Measurements from ENCODE around the gene ALK.
A peak's percentile ranks its signal among the peaks of the same experiment; 100 is the strongest.

The ALK gene

GRCh38 chr2:29305762-29306161 is 615.6 kb downstream of the ALK start:
- no peak for DNase-seq (ENCODE audit: low read depth)
- TF ChIP-seq CTCF (conservative IDR thresholded peaks at IDR 0.05; ENCODE audit: control insufficient read depth, insufficient read depth, low read depth, low read length) = no peak

GRCh38 chr2:29304399-29305060 is 616.9 kb downstream of the ALK start:
- peak; percentile 38 for DNase-seq (ENCODE audit: low read depth)
- H3K4me3 ChIP-seq (ENCODE audit: control insufficient read depth, low read depth, low read length) = no peak overlapping the region
- no peak for TF ChIP-seq CTCF (conservative IDR thresholded peaks at IDR 0.05; ENCODE audit: control insufficient read depth, insufficient read depth, low read depth, low read length)

More at GRCh38 chr2:29305762-29306161, 615.6 kb downstream of the ALK start:
- H3K4me3 ChIP-seq (ENCODE audit: control insufficient read depth, low read depth, low read length) = no peak overlapping the region

DNA sequence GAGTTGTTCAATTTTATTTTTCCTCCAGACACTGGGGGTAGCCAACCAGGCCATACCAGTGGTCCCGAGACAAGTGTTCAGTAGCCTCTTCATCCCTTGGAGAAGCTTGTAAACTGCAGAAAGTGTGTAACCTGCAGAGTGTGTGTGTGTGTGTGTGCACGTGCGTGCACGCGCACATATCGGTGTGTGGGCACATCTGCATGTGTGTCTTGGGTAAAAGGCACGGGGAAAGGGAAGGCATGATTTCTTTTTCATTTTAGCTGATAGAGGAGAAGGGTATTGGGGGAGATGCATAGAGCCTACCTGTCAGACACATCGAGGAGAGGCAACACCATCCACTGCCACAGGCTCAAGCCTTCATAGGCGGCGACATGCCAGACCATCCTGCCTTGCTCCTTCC is 624.8 kb downstream of the ALK start:
- no peak for TF ChIP-seq CTCF (conservative IDR thresholded peaks at IDR 0.05; ENCODE audit: control insufficient read depth, insufficient read depth, low read depth, low read length)
- no peak overlapping the region for H3K4me3 ChIP-seq (ENCODE audit: control insufficient read depth, low read depth, low read length)
- no peak for DNase-seq (ENCODE audit: low read depth)

DNA sequence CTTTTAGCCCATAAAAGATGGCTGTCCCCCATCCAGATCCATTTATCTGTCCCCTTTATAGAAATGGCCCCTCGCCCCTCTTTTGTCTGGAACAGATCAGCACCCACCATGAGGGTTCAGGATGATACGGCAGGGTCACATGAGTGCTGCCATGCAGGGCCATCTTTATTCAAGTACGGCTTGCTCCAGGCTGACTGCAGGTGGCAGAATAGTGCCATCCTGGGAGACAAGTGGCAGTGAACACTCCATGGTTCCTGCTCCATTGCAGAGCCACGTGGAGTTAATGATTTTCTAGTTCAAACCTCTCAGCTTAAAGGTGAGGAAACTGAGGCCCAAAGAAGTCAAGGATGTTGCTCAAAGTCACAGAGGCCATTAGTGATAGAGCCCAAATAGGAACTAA is 625.5 kb downstream of the ALK start:
- TF ChIP-seq CTCF (conservative IDR thresholded peaks at IDR 0.05; ENCODE audit: control insufficient read depth, insufficient read depth, low read depth, low read length) = peak; percentile 24
- H3K4me3 ChIP-seq (ENCODE audit: control insufficient read depth, low read depth, low read length) = no peak overlapping the region
- peak; percentile 23 for DNase-seq (ENCODE audit: low read depth)

GRCh38 chr2:29293830-29294438 is 627.5 kb downstream of the ALK start:
- TF ChIP-seq CTCF (conservative IDR thresholded peaks at IDR 0.05; ENCODE audit: control insufficient read depth, insufficient read depth, low read depth, low read length) = no peak
- DNase-seq (ENCODE audit: low read depth) = peak; percentile 27
- H3K4me3 ChIP-seq (ENCODE audit: control insufficient read depth, low read depth, low read length) = no peak overlapping the region

DNA sequence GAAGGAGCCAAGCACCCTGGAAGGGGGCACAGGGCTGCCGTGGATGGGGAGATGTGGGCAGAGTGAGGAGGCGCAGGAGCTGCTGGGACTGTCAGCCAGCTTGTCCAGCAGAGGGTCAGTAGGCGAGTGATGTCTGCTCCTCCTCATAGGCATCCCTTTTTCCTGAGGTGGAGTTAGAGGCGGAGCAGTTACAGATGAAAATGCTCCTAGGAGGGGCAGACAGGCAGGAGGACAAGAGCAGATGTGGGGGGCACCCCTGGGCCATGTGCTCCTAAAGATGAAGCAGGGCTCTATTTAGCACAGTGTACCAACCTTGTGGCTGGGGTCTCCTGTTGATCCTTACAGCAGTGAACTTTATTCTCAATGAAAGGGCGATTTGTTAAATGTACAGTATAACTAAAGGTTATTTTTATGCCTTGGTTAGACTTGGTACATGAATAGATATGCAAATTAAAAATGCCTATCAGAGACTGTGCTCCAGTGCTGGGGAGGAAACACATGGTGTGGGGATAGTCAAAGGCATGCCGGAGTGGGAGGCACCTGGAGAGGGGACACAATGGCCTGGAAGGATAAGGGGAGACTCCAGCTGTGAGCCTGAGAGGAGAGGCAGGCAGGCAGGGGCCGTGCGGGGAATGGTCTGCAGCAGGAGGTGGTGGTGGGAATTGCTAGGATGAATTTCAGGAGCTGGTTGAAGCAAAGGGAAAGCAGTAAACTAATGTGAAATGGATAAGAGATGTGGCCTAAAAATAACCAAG is 630.9 kb downstream of the ALK start:
- no peak for TF ChIP-seq CTCF (conservative IDR thresholded peaks at IDR 0.05; ENCODE audit: control insufficient read depth, insufficient read depth, low read depth, low read length)
- no peak for DNase-seq (ENCODE audit: low read depth)
- no peak overlapping the region for H3K4me3 ChIP-seq (ENCODE audit: control insufficient read depth, low read depth, low read length)
